AG04450 (cell line): Measurements from ENCODE around the gene SH3GL3. TPM values are rescaled to one million over a fixed set of nuclear protein-coding genes. Genes with fewer than 3 reads are reported as not detected.

Experiments used
- CTCF ChIA-PET: fragments of 300-600, 350-600 bp; formaldehyde crosslinking; extraction: SDS; loops from one replicate; lab custom pipeline; 2022; ENCODE audit warnings: antibody characterized with exemption, inconsistent platforms; lab: Charles Lee
- POLR2A ChIA-PET: fragments of 350-600 bp; formaldehyde crosslinking; extraction: SDS; loops from one replicate; lab custom pipeline; 2021; ENCODE audit warnings: antibody characterized with exemption, inconsistent platforms; lab: Yijun Ruan, JAX
- DNase-seq: peaks from one replicate; pipeline ENCODE4 v3.0.0-alpha.2; 2011; ENCODE audit warnings: low read depth, low spot score
- H3K27ac ChIP-seq: one replicate; pipeline ENCODE4 v1.5.1; 2012; ENCODE audit warnings: low read depth, low read length, control low read depth
- H3K27me3 ChIP-seq: one replicate; pipeline ENCODE4 v1.6.0; 2012; ENCODE audit warnings: low read length; ENCODE audit not compliant: control insufficient read depth, insufficient read depth
- H3K4me3 ChIP-seq: 2 replicates; pipeline ENCODE4 v1.5.1; 2011; ENCODE audit warnings: mild to moderate bottlenecking, low read depth, low read length, control low read depth
- H3K9me3 ChIP-seq: 2 replicates; pipeline ENCODE4 v1.5.1; 2012; ENCODE audit warnings: low read length; ENCODE audit not compliant: control insufficient read depth, insufficient read depth
- CTCF ChIP-seq: IDR thresholded peaks from 2 replicates; pipeline ENCODE4 v1.5.1; 2011; ENCODE audit warnings: low read depth, low read length, control low read depth, inconsistent platforms
- polyA plus RNA-seq: library from polyadenylated mRNA; depleted of rRNA; stranded (reverse); fragments of >200 nt; gene quantifications from 2 replicates; pipeline ENCODE4 v1.2.3, GENCODE V29; 2011

Gene SH3GL3
- polyA plus RNA-seq, 1 experiment: not detected

GRCh38 chr15:83578691-83579090 lies 131.6 kb downstream of the SH3GL3 start:
- ChIA-PET CTCF (no interaction called here), POLR2A (no interaction called here)
- no peak for TF ChIP-seq CTCF
- no peaks in the 10 kb centered on the region for H3K27me3 ChIP-seq
- no peak overlapping the region for H3K27ac ChIP-seq
- H3K9me3 ChIP-seq: no peaks in the 10 kb centered on the region; the same call in 1 of the 2 replicates
- no peak overlapping the region for H3K4me3 ChIP-seq
- DNase-seq: no peak

GRCh38 chr15:83581381-83581780 lies 134.2 kb downstream of the SH3GL3 start:
- POLR2A ChIA-PET: no interaction called here
- H3K27me3 ChIP-seq: no peaks in the 10 kb centered on the region
- H3K27ac ChIP-seq: no peak overlapping the region
- DNase-seq: no peak
- TF ChIP-seq CTCF: no peak
- no peak overlapping the region for H3K4me3 ChIP-seq
- CTCF ChIA-PET: no interaction called here
- no peaks in the 10 kb centered on the region; the same call in 1 of the 2 replicates for H3K9me3 ChIP-seq

GRCh38 chr15:83582381-83582780 lies 135.2 kb downstream of the SH3GL3 start:
- Histone ChIP-seq H3K4me3 (no peak overlapping the region), H3K27me3 (no peaks in the 10 kb centered on the region), H3K9me3 (no peaks in the 10 kb centered on the region; the same call in 1 of the 2 replicates), H3K27ac (no peak overlapping the region)
- ChIA-PET CTCF (no interaction called here), POLR2A (no interaction called here)
- DNase-seq: no peak
- no peak for TF ChIP-seq CTCF

- Histone ChIP-seq H3K9me3 (no peaks in the 10 kb centered on the region), H3K27me3 (no peaks in the 10 kb centered on the region), H3K27ac (no peak overlapping the region), H3K4me3 (no peak overlapping the region)
- TF ChIP-seq CTCF: no peak
- ChIA-PET POLR2A (no interaction called here), CTCF (interaction anchor here (1.0 to 1.7 kb wide), 2 partner anchors 14 to 20 kb away, joined by 4 to 5 read pairs; no protein-coding TSS in a partner anchor)
- no peak for DNase-seq
These were observed 138.6 kb downstream of the SH3GL3 start for GRCh38 chr15:83585601-83586335.

- Histone ChIP-seq H3K27me3 (no peaks in the 10 kb centered on the region), H3K9me3 (no peaks in the 10 kb centered on the region), H3K27ac (no peak overlapping the region), H3K4me3 (no peak overlapping the region)
- TF ChIP-seq CTCF: no peak
- DNase-seq: no peak
- CTCF ChIA-PET: interaction anchor here (0.6 to 1.7 kb wide), 2 partner anchors 22 to 429 kb away, joined by 3 to 5 read pairs; no protein-coding TSS in a partner anchor
- POLR2A ChIA-PET: no interaction called here
These were observed 139.9 kb downstream of the SH3GL3 start for GRCh38 chr15:83587091-83587490.
